SU-DHL-6 (cell line): ENCODE results near the gene PC.

Experiments used
- H2AFZ ChIP-seq: fragments of 200-600 bp; sonication (generic); 2 replicates; pipeline ENCODE4 v1.6.1; 2014; ENCODE audit warnings: low read depth, mild to moderate bottlenecking, moderate library complexity, mixed read lengths, antibody characterized with exemption, low read length; ENCODE audit not compliant: severe bottlenecking
- H3F3A ChIP-seq: fragments of 200-600 bp; shearing (Covaris generic); 2 replicates; pipeline ENCODE4 v1.6.0; 2016; ENCODE audit warnings: antibody characterized with exemption, mild to moderate bottlenecking; ENCODE audit not compliant: insufficient read depth
- H3K27ac ChIP-seq: fragments of 200-600 bp; sonication (generic); 2 replicates; pipeline ENCODE4 v1.5.1; 2016; ENCODE audit warnings: low read depth, mild to moderate bottlenecking, low read length, moderate library complexity, mixed read lengths
- H3K27me3 ChIP-seq: fragments of 200-600 bp; sonication (generic), shearing (Covaris generic); 2 replicates; pipeline ENCODE4 v1.6.0; 2014; ENCODE audit warnings: mild to moderate bottlenecking, low read length
- H3K36me3 ChIP-seq: fragments of 200-600 bp; sonication (generic); 2 replicates; pipeline ENCODE4 v1.6.1; 2014; ENCODE audit warnings: mild to moderate bottlenecking, low read length, mixed read lengths
- H3K4me2 ChIP-seq: fragments of 300-600, 200-600 bp; shearing (Covaris generic), sonication (generic); 2 replicates; pipeline ENCODE4 v1.6.0; 2014; ENCODE audit warnings: low read length, low read depth, mild to moderate bottlenecking; ENCODE audit not compliant: poor library complexity, severe bottlenecking
- H3K4me3 ChIP-seq: fragments of 200-600 bp; sonication (generic); 2 replicates; pipeline ENCODE4 v1.5.1; 2014; ENCODE audit warnings: antibody characterized with exemption, low read length, mild to moderate bottlenecking, mixed read lengths; ENCODE audit not compliant: insufficient read depth, poor library complexity, severe bottlenecking
- H3K79me2 ChIP-seq: fragments of 200-600 bp; sonication (generic); 2 replicates; pipeline ENCODE4 v1.6.1; 2014; ENCODE audit warnings: mild to moderate bottlenecking, low read length, moderate library complexity; ENCODE audit not compliant: insufficient read depth
- H3K9ac ChIP-seq: fragments of 200-600 bp; sonication (generic); 2 replicates; pipeline ENCODE4 v1.7.0; 2014; ENCODE audit warnings: mild to moderate bottlenecking, low read length
- H3K9me2 ChIP-seq: fragments of 200-600 bp; sonication (generic); replicated peaks from 2 replicates; pipeline ENCODE4 v1.6.1; 2014; ENCODE audit warnings: low read length; ENCODE audit not compliant: insufficient read depth
- H3K9me3 ChIP-seq: fragments of 200-600 bp; sonication (generic); 2 replicates; pipeline ENCODE4 v1.6.1; 2014; ENCODE audit warnings: low read length, mixed read lengths; ENCODE audit not compliant: insufficient read depth
- H4K20me1 ChIP-seq: fragments of 200-600 bp; sonication (generic); 2 replicates; pipeline ENCODE4 v1.6.1; 2014; ENCODE audit warnings: low read depth, mild to moderate bottlenecking, antibody characterized with exemption, low read length, moderate library complexity, mixed read lengths
- CTCF ChIP-seq: fragments of 200-600 bp; sonication (generic); IDR thresholded peaks from one replicate; pipeline ENCODE4 v1.5.1; 2017; ENCODE audit warnings: antibody characterized with exemption, mild to moderate bottlenecking, low read length, moderate library complexity; ENCODE audit not compliant: insufficient read depth, poor library complexity, severe bottlenecking
- EZH2phosphoT487 ChIP-seq: fragments of 200-600 bp; sonication (generic), shearing (Covaris generic); conservative IDR thresholded peaks from 2 replicates; pipeline ENCODE4 v1.6.1; 2018; ENCODE audit warnings: mild to moderate bottlenecking, antibody characterized with exemption, low read length, moderate library complexity, mixed read lengths

Gene PC

GRCh38 chr11:66845876-66846212 is 112.3 kb downstream of the PC start:
- no peak overlapping the region for H3K27ac ChIP-seq
- H3K36me3 ChIP-seq, result no peaks in the 10 kb centered on the region
- H3K9me3 ChIP-seq, result no peaks in the 10 kb centered on the region
- TF ChIP-seq EZH2phosphoT487 (no peak), CTCF (no peak)
- no peaks in the 10 kb centered on the region for H3K9me2 ChIP-seq
- H3F3A ChIP-seq, result no peaks in the 10 kb centered on the region
- no peak overlapping the region for H3K9ac ChIP-seq
- H3K79me2 ChIP-seq, result peaks cover 34% of the 10 kb centered on the region
- no peaks in the 10 kb centered on the region for H3K27me3 ChIP-seq
- H2AFZ ChIP-seq, result no peak overlapping the region
- no peak overlapping the region for H3K4me3 ChIP-seq
- no peaks in the 10 kb centered on the region for H4K20me1 ChIP-seq
- no peak overlapping the region for H3K4me2 ChIP-seq

GRCh38 chr11:66845143-66845875 is 112.9 kb downstream of the PC start:
- peaks cover 37% of the 10 kb centered on the region for H3K79me2 ChIP-seq
- no peak overlapping the region for H3K27ac ChIP-seq
- H3K4me2 ChIP-seq, result no peak overlapping the region
- no peaks in the 10 kb centered on the region for H3K9me3 ChIP-seq
- H3K9ac ChIP-seq, result no peak overlapping the region
- no peak overlapping the region for H3K4me3 ChIP-seq
- H3K36me3 ChIP-seq, result no peaks in the 10 kb centered on the region
- H3K27me3 ChIP-seq, result no peaks in the 10 kb centered on the region
- no peak overlapping the region for H2AFZ ChIP-seq
- H3F3A ChIP-seq, result 0 out of 2 replicates have a peak, but pooled peaks cover 5% of the 10 kb centered on the region
- no peaks in the 10 kb centered on the region for H3K9me2 ChIP-seq
- TF ChIP-seq EZH2phosphoT487 (no peak), CTCF (no peak)
- no peaks in the 10 kb centered on the region for H4K20me1 ChIP-seq

GRCh38 chr11:66844496-66845142 is 113.6 kb downstream of the PC start:
- Histone ChIP-seq H3K9ac (peak overlapping the region; percentile 99), H3K36me3 (no peaks in the 10 kb centered on the region), H2AFZ (no peak overlapping the region), H3K9me3 (no peaks in the 10 kb centered on the region), H3K27me3 (no peaks in the 10 kb centered on the region), H3K4me2 (peak overlapping the region; percentile 94), H3K9me2 (no peaks in the 10 kb centered on the region), H3F3A (0 out of 2 replicates have a peak, but pooled peaks cover 5% of the 10 kb centered on the region), H3K4me3 (peak overlapping the region; percentile 89), H3K27ac (no peak overlapping the region), H4K20me1 (no peaks in the 10 kb centered on the region), H3K79me2 (peaks cover 40% of the 10 kb centered on the region)
- no peak for TF ChIP-seq EZH2phosphoT487
- TF ChIP-seq CTCF, result no peak
